Measurements from ENCODE around the gene MRLN.
"Not testable (repeated sequence)": the region's sequence is repeated elsewhere in the genome, so short reads cannot be mapped to it uniquely, and the experiment has no call there.

MRLN gene

DNA sequence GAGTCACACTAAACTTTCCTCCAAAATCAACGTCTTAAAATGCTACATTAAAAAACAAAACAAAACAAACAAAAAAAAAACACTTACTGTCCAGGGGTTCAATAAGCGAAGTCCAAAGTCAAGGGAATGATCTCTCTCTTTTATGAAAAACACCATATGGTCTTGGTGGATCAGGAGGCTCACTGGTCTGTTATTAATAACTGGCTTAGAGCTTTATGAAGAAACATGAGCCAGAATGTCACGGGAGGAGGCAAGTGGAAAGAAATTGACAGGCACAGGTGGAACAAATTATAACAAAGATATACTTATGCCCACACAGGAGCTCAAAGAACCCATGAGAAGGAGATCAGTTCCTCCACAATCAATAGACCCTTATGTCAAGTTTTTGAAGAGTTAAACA, at the start of gene MRLN:
Gene MRLN, minus strand, starts transcription at position 189 of the 400 bp plus-strand sequence.
- no peak for DNase-seq

- no peak for DNase-seq
Observed at GRCh38 chr10:59801171-59801570, 47.9 kb upstream of the MRLN start.

DNA sequence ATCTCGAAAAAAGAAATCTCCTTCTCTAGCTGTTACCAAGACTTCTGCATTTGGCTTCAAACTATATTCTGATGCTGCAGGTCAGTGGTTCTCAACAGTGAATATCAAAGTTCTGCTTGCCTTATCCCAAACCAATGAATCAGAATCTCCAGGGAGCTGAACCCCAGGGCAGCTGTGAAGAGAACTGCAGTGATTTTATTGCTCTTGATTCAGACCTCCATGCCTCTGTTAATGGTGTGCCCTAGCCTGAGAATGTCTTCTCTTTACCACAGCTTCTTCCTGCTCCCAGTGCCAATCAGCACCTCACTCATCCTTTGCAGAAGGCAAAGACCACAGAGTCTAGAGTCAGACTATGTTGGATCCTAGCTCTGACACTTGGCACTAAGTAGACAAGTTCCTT, 46.2 kb upstream of the MRLN start:
- DNase-seq = no peak

DNA sequence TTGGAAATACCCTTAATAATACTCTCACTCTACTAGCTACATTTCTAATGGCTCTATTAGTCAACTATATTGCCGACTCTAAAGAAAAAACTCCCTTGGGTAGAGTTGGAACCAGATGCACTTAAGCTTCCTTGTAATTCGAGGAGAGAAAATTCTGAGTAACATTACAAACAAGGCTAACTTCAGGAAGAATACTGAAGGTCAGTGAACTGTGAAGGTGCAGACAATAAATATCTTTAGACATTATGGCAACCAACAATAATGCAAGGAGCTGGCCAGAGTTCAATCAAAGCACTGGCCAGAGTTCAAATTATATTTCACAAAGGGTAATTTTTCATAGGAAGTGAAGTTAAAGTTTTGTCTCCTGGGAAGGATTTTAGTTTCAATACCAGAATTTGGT, 40.7 kb upstream of the MRLN start:
- no peak for DNase-seq

- no peak for DNase-seq
Observed at GRCh38 chr10:59792812-59793211, 39.6 kb upstream of the MRLN start.

DNA sequence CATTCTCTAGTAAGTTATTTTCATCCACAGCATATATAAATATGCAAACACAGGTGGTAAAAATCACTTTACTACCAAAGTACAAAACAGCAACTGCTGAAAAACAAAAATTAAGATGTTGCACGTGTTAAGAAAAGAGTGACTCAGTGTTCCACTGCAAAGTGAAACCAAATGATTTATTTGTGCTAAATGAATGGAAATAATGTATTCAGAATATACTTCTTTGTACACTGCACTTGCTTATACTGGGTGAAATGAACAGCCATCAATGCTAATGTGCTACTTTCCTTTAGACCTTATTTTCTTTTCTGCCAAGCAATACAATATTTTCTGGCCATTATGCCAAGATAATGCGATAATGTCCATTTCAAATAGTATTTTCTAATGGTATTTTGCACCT, 38.3 kb upstream of the MRLN start:
- DNase-seq = no peak

DNA sequence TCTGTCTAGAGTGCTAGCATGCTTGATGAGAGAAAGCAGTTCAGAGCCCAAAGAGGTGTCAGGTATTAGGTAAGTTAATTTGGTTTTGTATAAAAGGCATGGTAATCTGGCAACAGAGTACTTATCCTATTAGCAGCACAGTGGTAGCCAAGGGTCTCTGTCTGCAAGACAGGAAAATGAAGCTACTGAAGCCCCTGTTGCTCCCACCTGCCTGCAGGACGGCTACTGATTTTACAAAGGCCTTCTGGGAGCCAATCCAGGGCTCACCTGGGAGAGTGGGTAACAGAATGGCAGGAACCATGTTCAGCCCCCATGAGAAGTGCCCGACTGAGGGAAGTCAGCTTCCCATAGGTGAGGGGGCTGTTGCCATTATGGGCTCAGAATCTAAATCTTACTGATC, 36.8 kb upstream of the MRLN start:
- not testable (repeated sequence) for DNase-seq

GRCh38 chr10:59788914-59789313, 35.7 kb upstream of the MRLN start:
- DNase-seq = not testable (repeated sequence)

DNA sequence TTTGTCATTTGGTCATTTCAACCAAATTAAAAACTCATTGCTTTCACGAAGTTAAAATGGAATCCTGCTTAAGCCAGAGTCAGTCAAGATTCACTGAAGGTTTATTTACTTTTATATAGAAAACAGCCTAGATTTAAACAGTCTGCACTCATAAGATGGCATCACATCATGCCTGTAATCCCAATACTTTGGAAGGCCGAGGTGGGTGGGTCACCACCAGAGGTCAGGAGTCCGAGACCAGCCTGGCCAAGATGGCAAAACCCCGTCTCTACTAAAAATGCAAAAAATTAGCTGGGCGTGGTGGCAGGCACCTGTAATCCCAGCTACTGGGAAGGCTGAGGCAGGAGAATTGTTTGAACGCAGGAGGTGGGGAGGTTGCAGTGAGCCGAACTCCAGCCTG, 33.8 kb upstream of the MRLN start:
- not testable (repeated sequence) for DNase-seq

DNA sequence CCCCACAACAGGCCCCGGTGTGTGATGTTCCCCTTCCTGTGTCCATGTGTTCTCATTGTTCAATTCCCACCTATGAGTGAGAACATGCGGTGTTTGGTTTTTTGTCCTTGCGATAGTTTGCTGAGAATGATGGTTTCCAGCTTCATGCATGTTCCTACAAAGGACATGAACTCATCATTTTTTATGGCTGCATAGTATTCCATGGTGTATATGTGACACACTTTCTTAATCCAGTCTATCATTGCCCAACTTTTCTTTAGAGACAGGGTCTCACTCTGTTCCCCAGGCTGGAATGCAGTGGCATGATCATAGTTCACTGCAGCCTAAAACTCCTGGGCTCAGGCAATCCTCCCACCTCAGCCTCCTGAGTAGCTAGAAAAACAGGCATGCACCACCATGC, 32.2 kb upstream of the MRLN start:
- not testable (repeated sequence) for DNase-seq

DNA sequence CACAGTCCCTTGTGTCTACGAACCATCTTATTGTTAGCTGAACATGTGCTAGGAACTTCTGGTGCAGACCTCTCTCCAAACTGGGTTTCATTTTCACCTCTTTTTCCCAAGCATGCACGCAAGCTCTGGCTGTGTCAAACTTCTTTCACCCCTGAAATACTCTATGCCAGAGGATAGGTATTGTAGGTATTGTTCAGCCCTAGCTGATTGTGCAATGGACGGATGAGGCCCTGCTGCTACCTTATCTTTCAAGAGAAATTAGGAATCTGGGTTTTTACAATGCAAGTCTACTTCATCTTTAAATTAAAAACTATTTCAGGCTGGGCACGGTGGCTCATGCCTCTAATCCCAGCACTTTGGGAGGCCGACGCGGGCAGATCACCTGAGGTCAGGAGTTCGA, 28.3 kb upstream of the MRLN start:
- DNase-seq = no peak

GRCh38 chr10:59779756-59780533, 26.7 kb upstream of the MRLN start:
- DNase-seq = no peak

DNA sequence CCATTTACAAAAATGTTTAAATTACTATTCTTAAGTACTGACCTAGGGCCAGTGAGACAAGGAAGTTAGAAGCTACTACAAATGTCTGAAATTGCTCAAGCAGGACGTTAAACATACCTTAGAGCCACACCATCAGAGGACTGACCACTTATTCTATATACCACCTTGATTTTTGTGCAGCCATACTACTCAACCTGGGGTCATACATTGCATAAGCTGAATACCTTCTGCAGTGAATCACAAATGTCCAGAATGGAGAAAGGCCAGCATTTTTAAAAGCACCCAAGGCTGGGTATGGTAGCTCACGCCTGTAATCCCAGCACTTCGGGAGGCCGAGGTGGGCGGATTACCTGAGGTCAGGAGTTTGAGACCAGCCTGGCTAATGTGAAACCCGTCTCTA, 21.2 kb upstream of the MRLN start:
- no peak for DNase-seq

DNA sequence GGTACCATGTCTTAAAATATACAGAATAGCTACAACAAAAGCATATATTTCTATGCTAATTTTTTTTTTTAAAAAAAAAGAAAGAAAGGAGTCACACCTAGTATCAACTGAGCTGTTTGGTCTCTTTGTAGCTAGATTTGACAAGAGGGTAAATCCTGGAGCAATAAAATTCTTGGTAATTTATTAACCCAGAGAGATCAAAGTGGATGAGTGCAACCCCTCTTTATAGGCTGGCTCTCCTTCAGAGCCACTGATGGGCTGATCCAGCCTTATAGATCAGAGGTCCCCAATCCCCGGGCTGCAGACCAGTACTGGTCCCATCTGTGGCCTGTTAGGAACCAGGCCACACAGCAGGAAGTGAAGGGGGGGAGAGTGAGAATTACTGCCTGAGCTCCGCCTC, 19.8 kb upstream of the MRLN start:
- no peak for DNase-seq

DNA sequence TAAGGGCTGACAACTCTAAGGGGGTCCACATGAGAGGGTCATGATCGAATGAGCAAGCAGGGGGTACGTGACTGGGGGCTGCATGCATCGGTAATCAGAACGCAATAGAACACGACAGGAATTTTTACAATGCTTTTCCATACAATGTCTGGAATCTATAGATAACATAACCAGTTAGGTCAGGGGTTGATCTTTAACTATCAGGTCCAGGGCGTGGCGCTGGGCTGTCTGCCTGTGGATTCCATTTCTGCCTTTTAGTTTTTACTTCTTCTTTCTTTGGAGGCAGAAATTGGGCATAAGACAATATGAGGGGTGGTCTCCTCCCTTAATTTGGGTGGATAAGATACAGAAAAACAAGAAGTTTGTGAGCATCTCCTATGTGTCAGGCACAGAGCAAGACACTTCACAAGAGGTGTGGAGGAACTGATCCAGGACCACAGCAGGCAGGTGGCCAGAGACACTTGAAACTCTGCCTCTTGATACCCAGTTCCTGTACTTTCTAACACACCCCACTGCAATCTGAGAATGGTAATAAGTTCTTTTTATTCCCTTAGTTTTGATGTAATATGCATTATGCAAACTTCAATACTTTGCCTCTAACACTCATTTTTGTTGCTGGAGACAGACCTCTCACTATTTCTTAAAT, 18.0 kb upstream of the MRLN start:
- DNase-seq = no peak

DNA sequence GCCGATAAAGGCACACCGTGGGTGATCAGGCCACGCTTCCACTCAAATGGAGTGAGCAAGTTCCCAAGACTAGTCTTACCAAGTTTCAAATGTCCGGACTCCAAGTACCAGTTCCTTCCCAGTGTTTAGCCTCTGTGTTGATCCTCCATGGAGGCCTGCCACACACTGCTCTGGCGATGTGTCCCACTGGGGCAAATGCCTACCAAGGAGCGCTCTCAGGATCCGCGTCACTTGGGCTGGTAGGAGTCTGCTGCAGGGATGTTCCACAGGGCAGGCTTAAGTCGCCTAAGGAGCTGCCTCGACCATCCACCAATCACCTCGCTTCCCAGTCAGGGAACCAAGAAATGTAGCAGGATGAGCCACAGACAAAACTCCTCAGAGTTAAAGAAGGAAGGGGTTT, 17.4 kb upstream of the MRLN start:
- DNase-seq = no peak

- no peak for DNase-seq
Observed at GRCh38 chr10:59762505-59762904, 9.2 kb upstream of the MRLN start.

DNA sequence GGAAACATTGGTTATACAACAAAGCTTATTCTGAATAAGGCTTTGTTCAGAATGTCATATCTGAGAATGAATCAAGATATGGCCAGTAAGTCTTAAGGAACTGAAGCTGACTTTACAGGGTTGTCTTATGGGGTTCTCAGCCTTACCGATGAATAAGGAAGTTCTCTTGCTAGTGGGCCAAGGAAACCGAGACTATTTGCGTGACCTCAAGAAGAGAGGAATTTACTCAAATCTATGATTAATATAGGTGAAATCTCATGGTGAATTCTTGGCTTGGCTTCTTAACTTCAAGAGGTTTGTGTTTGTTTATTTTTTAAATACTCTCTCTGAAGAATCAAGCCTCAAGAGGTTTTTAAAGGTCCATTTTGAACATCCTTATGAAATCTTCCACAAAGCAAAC, 4.7 kb upstream of the MRLN start:
- no peak for DNase-seq

GRCh38 chr10:59754951-59755350, 1.7 kb upstream of the MRLN start:
- DNase-seq = no peak

GRCh38 chr10:59752278-59752940, 846 bp downstream of the MRLN start:
- no peak for DNase-seq

DNA sequence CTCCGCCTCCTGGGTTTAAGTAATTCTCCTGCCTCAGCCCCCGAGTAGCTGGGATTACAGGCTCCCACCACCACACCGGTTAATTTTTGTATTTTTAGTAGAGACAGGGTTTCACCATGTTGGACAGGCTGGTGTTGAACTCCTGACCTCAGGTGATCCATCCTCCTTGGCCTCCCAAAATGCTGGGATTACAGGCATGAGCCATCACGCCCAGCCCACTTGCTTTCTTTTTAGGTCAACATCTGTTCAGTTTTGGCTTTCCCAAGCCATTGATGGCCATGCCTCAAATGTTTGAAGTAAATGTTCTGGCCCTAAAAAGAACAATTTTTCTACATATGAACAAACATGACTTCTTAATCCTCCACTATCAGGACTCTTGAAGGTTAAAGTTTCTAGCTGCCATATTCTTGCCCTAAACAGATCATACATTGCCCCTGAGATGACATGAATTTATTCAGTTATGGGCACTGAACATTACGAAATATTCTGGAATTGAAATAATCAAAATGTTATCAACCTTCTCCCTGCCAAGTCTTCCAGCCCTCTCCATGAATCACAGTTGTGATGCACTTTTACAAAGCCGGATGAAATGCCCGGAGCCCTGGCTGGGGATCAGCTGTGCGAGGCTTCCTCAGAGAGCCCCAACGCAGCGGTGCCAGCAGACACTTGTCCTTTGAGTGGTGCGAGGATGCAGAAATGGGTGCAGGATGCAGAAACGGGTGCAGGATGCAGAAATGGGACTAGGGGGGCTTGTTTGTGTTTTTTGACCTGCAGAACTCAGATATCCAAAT, 2.9 kb downstream of the MRLN start:
- no peak for DNase-seq

- no peak for DNase-seq
Observed at GRCh38 chr10:59748834-59749233, 4.4 kb downstream of the MRLN start.

DNA sequence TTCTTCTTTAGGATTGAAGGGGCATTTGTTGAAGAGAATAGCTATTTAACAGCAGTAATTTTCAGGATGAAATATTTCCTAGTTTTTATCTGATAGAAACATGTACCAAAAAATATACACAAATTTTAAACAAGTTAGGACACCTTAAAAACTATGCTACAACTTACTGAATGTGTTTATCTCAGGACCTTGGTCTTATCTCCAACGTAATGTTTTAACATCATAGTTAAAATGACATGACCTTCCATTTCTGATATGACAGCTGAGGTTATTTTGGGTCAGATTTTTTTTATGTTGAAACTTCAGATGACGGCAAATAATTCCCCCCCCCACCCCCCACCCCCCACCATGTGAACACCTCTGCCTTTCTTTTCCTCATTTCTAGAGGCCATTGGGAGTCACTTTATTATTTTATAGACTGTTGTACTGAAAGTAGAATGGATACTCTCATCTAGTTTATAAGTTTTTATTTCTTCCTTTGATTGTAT, 8.0 kb downstream of the MRLN start:
- DNase-seq = no peak

Data from SHP77 treated with DMSO at 0.1 percent for 48 hours (cell line).